GM06990 (cell line): ENCODE data around the gene MICAL3.

Experiments
- DNase-seq: peaks from one replicate; pipeline ENCODE4 v3.0.0-alpha.2; 2011; ENCODE audit not compliant: insufficient read length; ENCODE audit errors: extremely low read depth
- H3K27me3 ChIP-seq: replicated peaks from 2 replicates; pipeline ENCODE4 v1.6.0; 2011; ENCODE audit warnings: low read length; ENCODE audit not compliant: control insufficient read depth, insufficient read depth
- H3K36me3 ChIP-seq: 2 replicates; pipeline ENCODE4 v1.5.1; 2011; ENCODE audit warnings: low read length; ENCODE audit not compliant: control insufficient read depth, insufficient read depth
- H3K4me3 ChIP-seq: replicated peaks from 2 replicates; pipeline ENCODE4 v1.5.1; 2011; ENCODE audit warnings: low read depth, mild to moderate bottlenecking, control low read depth, low read length
- TF ChIP-seq, protein P1 (sequence below): IDR thresholded peaks from 2 replicates; pipeline ENCODE4 v1.5.1; 2011; ENCODE audit warnings: low read length, control low read depth, mild to moderate bottlenecking, inconsistent platforms; ENCODE audit not compliant: insufficient read depth, poor library complexity, severe bottlenecking

Gene MICAL3

DNA sequence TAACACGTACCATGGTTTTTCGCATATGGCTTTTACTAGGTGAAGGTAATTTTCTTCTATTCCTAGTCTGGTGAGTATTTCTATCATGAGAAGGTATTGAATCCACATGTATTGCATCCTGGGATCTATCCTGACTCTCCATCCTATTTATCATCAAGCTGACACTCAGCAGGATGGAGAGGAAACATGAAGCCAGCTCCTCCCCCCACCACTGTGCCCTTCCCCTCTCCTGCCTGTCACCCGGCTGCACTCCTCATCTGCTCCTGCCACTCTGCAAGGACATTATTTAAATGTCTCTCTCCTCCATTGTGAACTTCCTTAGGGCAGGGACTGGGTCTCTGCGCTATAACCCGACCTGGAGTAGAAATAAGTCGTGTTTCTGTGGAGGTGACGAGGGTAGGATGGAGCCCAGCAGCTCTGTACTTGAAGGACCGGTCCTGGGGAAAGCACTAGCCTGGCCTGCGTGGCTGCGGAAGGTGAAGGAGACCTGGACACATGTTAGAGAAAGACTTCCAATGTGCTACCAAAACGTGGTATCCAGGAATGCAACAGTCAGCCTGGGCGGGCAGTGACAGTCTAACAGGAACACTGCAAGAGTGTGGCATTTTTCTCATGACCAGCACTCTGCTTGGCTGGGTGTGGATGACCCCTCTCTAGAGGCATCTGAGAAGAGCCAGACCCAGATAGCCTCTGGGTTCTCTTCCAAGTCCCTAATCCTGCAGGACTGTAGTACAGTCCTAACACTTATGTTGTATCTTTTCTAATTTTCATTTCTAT is 111.2 kb downstream of the MICAL3 start:
- H3K27me3 ChIP-seq, result no peaks in the 10 kb centered on the region
- H3K4me3 ChIP-seq, result no peak overlapping the region
- TF ChIP-seq, protein P1, sequence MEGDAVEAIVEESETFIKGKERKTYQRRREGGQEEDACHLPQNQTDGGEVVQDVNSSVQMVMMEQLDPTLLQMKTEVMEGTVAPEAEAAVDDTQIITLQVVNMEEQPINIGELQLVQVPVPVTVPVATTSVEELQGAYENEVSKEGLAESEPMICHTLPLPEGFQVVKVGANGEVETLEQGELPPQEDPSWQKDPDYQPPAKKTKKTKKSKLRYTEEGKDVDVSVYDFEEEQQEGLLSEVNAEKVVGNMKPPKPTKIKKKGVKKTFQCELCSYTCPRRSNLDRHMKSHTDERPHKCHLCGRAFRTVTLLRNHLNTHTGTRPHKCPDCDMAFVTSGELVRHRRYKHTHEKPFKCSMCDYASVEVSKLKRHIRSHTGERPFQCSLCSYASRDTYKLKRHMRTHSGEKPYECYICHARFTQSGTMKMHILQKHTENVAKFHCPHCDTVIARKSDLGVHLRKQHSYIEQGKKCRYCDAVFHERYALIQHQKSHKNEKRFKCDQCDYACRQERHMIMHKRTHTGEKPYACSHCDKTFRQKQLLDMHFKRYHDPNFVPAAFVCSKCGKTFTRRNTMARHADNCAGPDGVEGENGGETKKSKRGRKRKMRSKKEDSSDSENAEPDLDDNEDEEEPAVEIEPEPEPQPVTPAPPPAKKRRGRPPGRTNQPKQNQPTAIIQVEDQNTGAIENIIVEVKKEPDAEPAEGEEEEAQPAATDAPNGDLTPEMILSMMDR, result no peak
- no peak for DNase-seq
- H3K36me3 ChIP-seq, result no peaks in the 10 kb centered on the region

DNA sequence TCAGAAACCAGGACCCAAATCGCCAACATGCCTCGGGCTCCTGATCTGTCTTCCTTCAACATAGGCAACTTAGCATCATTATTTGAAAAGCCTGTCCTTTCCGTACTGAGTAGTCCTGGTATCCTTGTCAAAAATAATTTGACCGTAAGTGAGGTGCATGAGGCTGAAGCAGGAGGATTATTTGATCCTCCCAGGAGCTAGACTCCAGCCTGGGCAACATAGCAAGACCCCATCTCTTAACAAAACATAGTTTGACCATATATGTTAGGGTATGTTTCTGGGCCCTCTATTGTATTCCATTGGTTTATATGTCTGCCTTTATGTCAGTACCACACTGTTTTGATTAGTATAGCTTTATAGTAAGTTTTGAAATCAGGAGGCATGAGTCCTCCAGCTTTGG is 112.5 kb downstream of the MICAL3 start:
- Histone ChIP-seq H3K27me3 (no peaks in the 10 kb centered on the region), H3K36me3 (no peaks in the 10 kb centered on the region; the same call in 1 of the 2 replicates), H3K4me3 (no peak overlapping the region)
- no peak for DNase-seq
- TF ChIP-seq, protein P1, result no peak

DNA sequence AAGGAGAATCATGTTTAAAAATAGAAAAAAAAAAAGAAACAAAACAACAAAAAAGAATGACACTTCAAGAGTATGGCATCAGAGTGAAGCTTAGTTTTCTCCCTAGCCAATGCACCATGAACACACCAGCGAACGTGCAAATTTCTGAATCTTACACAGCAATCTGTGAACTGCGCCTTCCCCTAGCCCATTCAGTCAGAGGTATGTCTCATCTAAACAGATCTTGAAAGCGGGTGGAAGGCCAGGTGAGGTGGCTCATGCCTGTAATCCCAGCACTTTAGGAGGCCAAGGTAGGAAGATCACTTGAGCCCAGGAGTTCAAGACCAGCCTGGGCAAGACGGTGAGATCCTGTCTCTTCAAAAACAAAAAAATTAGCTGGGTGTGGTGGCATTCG is 113.1 kb downstream of the MICAL3 start:
- H3K36me3 ChIP-seq, result peaks cover 1% of the 10 kb centered on the region
- H3K27me3 ChIP-seq, result no peaks in the 10 kb centered on the region
- no peak overlapping the region for H3K4me3 ChIP-seq
- DNase-seq, result no peak
- TF ChIP-seq, protein P1, result no peak

DNA sequence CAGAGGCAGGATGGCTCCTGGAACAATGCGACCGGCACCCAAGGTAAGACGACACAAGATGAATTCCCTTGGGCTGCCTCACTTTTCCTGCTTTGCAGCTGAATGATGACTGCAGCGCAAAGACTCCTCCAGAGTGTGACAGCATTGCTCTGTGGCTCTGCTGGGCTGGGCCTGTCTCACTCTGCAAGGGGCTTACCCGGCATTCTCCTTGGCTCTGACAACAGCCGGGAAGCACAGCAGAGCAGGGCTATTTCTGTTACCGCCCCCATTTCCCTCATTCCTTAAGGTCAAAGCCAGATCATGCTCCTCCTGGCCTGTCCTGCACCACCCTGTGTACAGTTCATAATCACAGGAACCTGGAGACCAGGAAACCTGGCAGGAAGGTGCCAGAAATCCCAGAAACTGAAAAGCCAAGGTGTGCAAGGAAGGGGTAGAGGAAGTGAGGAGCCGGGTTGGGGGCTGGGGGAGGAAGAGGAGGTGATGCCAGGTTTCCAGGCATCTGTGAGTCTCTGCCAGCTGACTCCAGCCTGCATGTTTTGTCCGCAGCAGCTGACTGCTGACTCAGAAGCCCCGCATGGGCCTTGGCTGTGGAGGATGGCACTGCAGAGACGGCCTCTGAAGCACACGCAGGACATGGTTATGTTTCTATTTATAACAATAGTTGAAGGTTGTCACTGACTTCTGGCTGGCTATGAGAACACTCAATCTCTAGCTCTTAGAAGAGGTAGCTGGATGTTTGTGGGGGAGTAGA is 113.6 kb downstream of the MICAL3 start:
- no peak for DNase-seq
- Histone ChIP-seq H3K4me3 (no peak overlapping the region), H3K36me3 (peaks cover 2% of the 10 kb centered on the region), H3K27me3 (no peaks in the 10 kb centered on the region; the same call in 1 of the 2 replicates)
- TF ChIP-seq, protein P1, result no peak

DNA sequence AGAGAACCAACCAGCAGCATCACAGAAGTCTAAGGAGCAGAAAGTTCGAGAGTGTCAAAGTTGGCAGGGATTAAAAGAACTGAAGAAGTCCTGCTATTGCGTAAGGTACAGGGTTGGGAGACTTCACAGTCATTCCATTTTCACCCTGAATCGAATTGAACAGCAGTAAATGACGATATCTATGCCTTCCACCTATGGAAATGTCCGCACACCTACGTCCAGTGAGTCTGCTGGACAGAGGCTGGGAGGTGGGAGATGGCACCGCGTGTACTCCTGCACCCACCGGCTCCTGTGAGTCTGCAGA is 116.7 kb downstream of the MICAL3 start:
- no peak for DNase-seq
- peaks cover 2% of the 10 kb centered on the region for H3K36me3 ChIP-seq
- TF ChIP-seq, protein P1, result no peak
- no peak overlapping the region for H3K4me3 ChIP-seq
- no peaks in the 10 kb centered on the region; the same call in 1 of the 2 replicates for H3K27me3 ChIP-seq
